HG03139 (cell line): ENCODE results near the gene CFDP1.
"Not testable (repeated sequence)": the region's sequence is repeated elsewhere in the genome, so short reads cannot be mapped to it uniquely, and the experiment has no call there.

Source experiments
- ATAC-seq: cut with Tn5 transposase; IDR thresholded peaks from one replicate; pipeline ENCODE4 v1.9.1; 2021; ENCODE audit not compliant: unreplicated experiment

CFDP1 gene

DNA sequence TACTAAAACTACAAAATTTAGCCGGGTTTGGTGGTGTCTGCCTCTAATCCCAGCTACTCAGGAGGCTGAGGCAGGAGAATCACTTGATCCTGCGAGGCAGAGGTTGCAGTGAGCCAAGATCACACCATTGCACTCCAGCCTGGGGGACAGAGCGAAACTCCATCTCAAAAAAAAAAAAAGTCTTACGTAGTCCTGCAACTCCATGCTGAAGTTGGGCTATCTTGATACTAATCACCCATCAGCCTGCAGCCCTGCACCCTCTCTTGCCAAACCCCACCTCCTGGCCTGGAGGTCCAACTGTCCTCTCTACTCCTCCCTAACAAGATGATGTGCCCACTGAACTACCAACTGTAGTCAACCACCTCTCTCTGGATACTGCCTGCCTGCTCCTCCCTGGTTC lies 26.4 kb upstream of the CFDP1 start:
- no peak for ATAC-seq

DNA sequence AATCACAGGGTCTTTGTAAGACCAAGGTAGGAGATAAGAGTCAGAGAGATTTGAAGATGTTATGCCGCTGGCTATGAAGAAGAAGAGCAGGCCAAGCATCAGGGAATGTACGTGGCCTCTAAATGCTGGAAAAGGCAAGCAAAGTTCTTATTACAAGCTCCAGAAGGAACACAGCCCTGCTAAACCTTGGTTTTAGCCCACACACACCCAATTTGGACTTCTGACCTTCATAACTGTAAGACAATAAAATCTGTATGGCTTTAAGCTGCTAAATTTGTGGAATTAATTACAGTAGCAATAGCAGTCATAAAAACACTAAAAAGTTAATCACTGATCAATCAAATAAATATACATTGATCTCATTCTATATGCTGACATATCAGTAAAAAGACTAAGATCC lies 25.1 kb upstream of the CFDP1 start:
- no peak for ATAC-seq

- no peak for ATAC-seq
Measured at GRCh38 chr16:75458029-75458428, 24.7 kb upstream of the CFDP1 start.

DNA sequence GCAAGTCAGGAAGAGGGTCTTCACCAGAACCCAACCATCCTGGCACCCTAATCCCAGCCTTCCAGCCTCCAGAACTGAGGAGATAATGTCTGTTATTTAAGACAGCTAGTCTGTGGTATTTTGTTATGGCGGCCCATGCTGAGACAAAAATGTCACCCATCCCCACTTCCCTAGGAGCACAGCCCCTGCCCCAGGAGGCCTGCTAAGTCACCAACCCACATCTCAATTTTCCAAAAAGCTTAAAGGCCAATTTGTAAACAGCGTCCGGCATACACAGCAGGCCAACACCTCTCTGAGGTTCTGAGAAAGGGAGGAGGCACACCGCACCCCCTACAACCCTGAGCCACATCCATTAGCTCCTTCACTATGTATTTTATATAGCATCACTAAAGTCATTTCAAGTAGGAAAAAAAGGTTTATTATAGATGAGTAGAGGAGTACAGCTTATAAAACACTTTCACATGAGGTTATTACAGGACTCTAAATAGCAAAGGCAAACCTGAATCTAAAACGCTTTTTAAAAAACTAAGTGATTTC lies 24.2 kb upstream of the CFDP1 start:
- no peak for ATAC-seq

DNA sequence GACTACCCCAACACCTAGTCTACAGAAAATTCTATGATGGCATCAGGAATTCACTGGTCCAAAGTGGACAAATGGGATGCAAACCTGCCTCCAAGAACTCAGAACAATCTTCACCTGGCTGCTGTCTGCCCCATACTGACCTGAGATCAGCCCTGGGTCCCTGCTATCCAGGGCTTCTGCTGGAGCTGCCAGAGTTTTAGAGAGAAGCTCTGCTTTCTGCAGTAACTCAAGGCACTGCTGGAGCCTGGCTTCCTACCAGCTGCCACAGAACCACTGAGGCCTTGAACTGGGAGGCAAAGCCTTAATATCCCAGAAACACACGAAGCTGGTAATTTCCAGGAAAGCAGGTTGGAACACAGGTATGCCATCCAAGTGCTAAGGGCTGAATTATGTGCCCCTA lies 23.7 kb upstream of the CFDP1 start:
- ATAC-seq: no peak

DNA sequence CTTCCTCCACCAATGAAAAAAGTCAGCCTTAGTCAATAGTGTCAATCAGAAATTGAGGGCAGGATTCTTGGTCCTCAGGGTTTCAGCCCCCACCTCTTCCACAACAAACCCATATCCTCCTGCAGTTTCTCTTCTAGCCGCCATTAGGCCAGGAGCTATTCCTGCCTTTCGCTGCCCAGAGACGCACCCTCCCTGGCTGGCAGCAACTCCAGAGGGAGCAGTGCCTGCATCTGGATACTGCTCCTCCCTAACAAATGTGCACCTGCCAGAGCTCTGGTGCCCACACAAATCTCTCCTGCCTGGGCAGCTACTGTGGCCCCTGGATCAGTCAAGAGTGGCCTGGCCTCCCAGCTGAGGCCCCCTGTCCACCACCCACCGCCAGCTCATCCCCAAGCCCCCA lies 23.2 kb upstream of the CFDP1 start:
- not testable (repeated sequence) for ATAC-seq

DNA sequence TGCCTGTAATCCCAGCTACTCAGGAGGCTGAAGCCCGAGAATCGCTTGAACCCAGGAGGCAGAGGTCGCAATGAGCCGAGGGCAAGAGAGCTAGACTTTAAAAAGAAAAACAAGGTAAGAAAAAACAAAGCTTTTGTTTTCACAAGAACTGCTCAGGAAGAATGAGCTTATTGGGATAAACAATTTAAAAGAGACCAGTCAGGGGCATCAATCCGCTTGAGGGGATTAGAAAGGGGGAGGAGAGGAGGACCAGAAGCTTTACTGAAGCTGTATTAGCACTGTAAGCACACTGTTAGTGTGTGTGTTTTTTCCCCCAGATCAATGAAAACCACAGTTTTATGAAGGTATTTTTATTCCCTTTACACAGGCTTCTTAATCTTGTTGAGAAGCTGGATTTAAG lies 22.4 kb upstream of the CFDP1 start:
- ATAC-seq: no peak

DNA sequence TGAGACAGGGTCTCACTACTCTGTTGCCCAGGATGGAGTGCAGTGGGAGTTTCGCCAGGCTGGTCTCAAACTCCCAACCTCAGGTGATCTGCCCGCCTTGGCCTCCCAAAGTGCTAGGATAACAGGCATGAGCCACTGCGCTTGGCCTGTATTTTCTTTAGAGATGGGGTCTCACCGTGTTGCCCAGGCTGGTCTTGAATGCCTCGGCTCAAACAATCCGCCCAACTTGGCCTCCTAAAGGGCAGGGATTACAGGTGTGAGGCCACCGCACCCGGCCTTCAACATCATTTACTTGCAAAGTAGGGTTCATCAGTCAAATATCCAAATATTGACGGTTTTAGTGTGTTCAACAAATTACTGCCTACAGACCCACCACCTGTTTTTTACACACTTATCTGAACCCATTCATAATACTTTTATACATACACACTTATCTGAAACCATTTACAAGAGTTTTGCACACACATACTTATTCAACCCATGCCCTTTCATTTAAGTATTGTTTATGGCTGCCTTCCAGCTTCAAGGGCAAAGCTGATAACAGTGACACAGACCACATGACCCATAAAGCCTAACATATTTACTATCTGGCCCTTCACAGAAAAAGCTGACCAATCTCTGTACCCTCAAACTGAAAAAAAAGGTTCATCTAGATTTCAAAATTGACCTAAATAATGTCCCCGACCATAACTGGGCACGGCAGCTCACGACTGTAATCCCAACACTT lies 19.3 kb upstream of the CFDP1 start:
- ATAC-seq: no peak

DNA sequence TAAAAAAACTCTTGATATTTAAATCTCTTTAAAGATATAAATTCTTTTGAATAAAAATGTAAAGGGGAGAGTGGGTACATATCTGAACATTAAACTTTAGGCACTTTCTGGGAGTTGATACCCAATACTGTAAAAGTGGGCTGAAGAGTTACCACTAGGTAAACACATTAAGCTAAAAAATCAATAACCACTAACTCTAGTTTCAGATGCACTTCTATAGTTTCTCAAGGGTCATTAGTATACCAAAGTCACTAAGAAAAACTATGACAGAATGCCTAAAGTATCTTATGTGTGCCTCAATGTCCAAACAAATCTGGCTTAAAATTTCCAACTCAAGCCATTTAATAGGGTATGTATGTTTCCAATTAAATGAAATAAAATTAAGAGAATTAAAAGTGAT lies 13.1 kb upstream of the CFDP1 start:
- no peak for ATAC-seq

GRCh38 chr16:75445298-75445697 lies 12.0 kb upstream of the CFDP1 start:
- ATAC-seq: no peak

DNA sequence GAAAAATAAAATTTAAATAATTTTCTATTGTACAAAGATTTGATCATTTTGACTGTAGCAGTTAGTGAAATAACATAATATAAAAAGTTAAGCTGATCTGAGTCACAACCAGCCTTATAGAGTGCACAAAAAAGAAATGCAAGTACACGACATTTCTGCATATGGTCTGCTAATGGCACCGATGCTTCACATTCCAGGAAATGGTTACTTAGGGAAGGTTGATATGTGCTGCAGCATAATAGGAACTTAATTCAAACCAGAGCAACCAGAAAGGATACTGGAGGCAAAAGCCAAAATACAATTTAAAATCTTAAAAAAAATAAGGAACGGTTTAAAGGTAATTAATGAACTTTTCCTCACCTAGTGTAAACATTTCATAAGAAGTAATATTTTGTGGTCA lies 10.0 kb upstream of the CFDP1 start:
- ATAC-seq: no peak

GRCh38 chr16:75433732-75434413 lies 570 bp upstream of the CFDP1 start:
- ATAC-seq: peak; percentile 66

DNA sequence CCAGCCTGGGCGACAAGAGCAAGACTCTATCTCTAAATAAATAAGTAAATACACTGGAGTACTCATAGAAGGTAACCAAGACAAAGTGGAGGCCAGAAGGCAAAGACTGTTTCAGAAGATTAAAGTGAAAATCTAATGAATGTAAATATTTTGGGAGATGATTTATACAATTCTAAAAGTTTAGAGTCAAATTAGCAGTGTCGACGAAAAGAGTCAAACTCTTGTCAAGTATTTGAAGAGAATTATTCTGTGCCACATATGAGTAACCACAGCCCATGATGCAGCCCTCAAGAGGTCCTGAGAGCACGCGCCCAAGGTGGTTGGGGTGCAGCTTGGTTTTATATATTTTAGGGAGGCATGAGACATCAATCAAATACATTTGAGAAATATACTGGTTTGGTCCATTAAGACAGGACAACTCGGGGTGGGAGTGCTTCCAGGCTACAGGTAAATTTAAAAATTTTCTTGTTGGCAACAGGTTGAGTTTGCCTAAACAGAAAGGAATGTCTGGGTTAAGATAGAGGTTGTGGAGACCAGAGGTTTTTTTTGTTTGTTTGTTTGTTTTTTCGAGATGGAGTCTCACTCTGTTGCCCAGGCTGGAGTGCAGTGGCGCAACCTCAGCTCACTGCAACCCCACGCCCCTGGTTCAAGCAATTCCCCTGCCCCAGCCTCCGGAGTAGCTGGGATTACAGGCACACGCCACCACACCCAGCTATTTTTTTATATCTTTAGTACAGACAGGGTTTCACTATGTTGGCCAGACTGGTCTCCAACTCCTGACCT lies 3.5 kb downstream of the CFDP1 start:
- ATAC-seq: no peak

DNA sequence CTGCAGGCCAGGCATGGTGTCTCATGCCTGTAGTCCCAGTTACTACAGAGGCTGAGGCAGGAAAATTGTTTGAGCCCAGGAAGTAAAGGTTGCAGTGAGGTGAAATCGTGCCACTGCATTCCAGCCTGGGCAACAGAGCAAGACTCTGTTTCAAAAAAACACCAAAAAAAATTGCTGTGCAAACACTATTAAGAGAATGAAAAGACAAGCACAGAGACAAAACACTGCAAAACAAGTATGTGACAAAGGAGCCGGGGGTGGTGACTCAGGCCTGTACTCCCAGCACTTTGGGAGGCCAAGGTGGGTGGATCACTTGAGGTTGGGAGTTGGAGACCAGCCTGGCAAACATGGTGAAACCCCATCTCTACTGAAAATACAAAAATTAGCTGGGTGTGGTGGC lies 6.8 kb downstream of the CFDP1 start:
- ATAC-seq: not testable (repeated sequence)

GRCh38 chr16:75424105-75424762 lies 9.1 kb downstream of the CFDP1 start:
- ATAC-seq: not testable (repeated sequence)

- ATAC-seq: no peak
Measured at GRCh38 chr16:75423723-75424104, 9.6 kb downstream of the CFDP1 start.

DNA sequence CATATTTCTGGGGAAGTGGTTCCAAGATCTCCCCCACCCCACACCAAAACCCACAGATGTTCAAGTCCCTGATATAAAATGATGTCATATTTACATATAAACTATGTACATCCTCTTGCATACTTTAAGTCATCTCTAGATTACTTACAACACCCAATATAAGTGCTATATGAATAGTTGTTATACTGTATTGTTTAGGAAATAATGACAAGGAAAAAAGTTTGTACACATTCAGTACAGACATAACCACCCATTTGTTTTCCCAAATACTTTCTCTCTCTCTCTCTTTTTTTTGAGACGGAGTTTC lies 11.5 kb downstream of the CFDP1 start:
- no peak for ATAC-seq

GRCh38 chr16:75420987-75421819 lies 12.1 kb downstream of the CFDP1 start:
- ATAC-seq: peak; percentile 71

GRCh38 chr16:75416904-75417565 lies 16.3 kb downstream of the CFDP1 start:
- no peak for ATAC-seq
